Suprapubic skin (tissue), 4 donors: ENCODE results near the gene ASCC2.

Source experiments
- EP300 ChIP-seq: sonication (generic); formaldehyde crosslinking; IDR thresholded peaks from one replicate; pipeline ENCODE4 v1.6.1; 2017; ENCODE audit warnings: antibody characterized with exemption
- POLR2A ChIP-seq, 2 donors: fragments of 450-650 bp; IDR thresholded peaks; one replicate each; pipeline ENCODE4 v1.6.1; 2017; ENCODE audit warnings: antibody characterized with exemption in 2 of 2, mild to moderate bottlenecking in 2 of 2, moderate library complexity in 2 of 2
- POLR2AphosphoS5 ChIP-seq, 3 donors: sonication (generic); formaldehyde crosslinking; IDR thresholded peaks; one replicate each; pipeline ENCODE4 v1.6.1; 2017; ENCODE audit warnings: antibody characterized with exemption in 3 of 3
- TF ChIP-seq, protein P1 (sequence below), 2 donors: fragments of 200-600 bp in 1 of 2; fragments of 450-650 bp in 1 of 2; sonication (generic) in 1 of 2; IDR thresholded peaks; one replicate each; pipeline ENCODE4 v1.5.1; 2016 to 2019; ENCODE audit warnings: antibody characterized with exemption in 2 of 2, mild to moderate bottlenecking in 1 of 2, moderate library complexity in 1 of 2

GRCh38 chr22:29780220-29780619 is 57.9 kb downstream of the ASCC2 start:
- TF ChIP-seq, protein P1, sequence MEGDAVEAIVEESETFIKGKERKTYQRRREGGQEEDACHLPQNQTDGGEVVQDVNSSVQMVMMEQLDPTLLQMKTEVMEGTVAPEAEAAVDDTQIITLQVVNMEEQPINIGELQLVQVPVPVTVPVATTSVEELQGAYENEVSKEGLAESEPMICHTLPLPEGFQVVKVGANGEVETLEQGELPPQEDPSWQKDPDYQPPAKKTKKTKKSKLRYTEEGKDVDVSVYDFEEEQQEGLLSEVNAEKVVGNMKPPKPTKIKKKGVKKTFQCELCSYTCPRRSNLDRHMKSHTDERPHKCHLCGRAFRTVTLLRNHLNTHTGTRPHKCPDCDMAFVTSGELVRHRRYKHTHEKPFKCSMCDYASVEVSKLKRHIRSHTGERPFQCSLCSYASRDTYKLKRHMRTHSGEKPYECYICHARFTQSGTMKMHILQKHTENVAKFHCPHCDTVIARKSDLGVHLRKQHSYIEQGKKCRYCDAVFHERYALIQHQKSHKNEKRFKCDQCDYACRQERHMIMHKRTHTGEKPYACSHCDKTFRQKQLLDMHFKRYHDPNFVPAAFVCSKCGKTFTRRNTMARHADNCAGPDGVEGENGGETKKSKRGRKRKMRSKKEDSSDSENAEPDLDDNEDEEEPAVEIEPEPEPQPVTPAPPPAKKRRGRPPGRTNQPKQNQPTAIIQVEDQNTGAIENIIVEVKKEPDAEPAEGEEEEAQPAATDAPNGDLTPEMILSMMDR (IDR thresholded peaks at IDR 0.05): no peak
- TF ChIP-seq EP300: no peak
- TF ChIP-seq POLR2A (IDR thresholded peaks at IDR 0.05): no peak
- TF ChIP-seq POLR2AphosphoS5 (IDR thresholded peaks at IDR 0.05): no peak
